ENCODE data around the gene RTP5. TPM values are rescaled to one million over a fixed set of nuclear protein-coding genes. Genes with fewer than 3 reads are reported as not detected.

The RTP5 gene
- total and polyA plus RNA-seq, 2 experiments from 2014 or later, result not detected

DNA sequence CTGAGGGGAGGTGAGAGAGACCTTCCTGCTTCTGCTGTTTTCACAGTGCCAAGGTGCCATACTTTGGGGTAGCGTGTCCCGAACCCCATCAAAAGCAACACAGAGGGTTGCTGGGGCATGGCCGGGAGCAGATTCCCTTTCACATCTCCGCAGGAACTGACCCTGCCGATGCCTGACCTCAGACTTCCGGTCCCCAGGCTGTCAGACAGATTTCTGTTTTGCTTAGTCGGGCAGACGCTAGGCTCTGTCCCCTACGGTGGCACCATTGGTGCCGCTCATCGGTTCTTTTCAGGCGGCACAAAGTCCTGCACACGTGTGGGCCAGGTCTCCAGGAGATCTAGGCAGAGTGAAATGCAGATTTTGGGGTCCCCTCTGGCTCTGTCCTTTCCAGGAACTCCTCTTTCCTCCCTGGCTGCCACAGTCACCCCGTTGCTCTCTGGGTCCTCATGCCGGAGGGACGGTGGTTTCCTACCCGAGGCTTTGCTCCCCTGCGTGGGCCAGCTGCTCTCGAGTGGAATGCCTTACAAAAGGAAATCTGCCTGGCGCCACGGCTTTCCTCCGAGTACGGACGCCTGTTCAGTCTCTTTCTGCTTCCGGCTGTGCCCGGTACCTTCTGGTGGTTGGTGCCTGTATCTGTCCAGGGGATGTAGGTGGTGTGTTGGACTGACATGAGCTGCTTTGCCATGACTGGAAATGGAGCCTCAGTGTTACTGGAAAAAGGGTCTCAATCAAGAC lies 39.3 kb downstream of the RTP5 start:
- Histone ChIP-seq H3K79me2 (ENCODE audit: insufficient read depth) (no peaks in the 10 kb centered on the region), H4K20me1 (ENCODE audit: insufficient read depth) (no peaks in the 10 kb centered on the region), H3K4me1 (ENCODE audit: insufficient read depth) (no peaks in the 10 kb centered on the region), H3K4me2 (ENCODE audit: unreplicated experiment) (no peak overlapping the region), H3K9me2 (ENCODE audit: insufficient read depth) (no peaks in the 10 kb centered on the region), H3K27ac (no peak overlapping the region), H3K36me3 (ENCODE audit: low read depth) (no peaks in the 10 kb centered on the region), H3K27me3 (replicated peaks; ENCODE audit: insufficient read depth) (no peaks in the 10 kb centered on the region; the same call in 1 of the 2 replicates), H3K9ac (no peak overlapping the region), H3K9me3 (ENCODE audit: low read depth) (no peaks in the 10 kb centered on the region), H2AFZ (no peak overlapping the region), H3F3A (ENCODE audit: insufficient read depth) (no peaks in the 10 kb centered on the region), H3K4me3 (no peak overlapping the region)
- in situ Hi-C loops (cut with MboI), result no loop called here
- DNase-seq, result no peak
- 35 to 38% methylated on average over 26 of the region's 26 CpGs for WGBS, 2 experiments (ENCODE audit: low coverage in 1 of 2, low lambda C conversion rate in 2 of 2, missing lambda C conversion rate in 2 of 2)
- no peak for TF ChIP-seq EZH2phosphoT487 (IDR thresholded peaks at IDR 0.05; ENCODE audit: insufficient read depth, low read depth)
- TF ChIP-seq EZH2 (IDR thresholded peaks at IDR 0.05; ENCODE audit: insufficient read depth, poor library complexity, severe bottlenecking), result no peak

DNA sequence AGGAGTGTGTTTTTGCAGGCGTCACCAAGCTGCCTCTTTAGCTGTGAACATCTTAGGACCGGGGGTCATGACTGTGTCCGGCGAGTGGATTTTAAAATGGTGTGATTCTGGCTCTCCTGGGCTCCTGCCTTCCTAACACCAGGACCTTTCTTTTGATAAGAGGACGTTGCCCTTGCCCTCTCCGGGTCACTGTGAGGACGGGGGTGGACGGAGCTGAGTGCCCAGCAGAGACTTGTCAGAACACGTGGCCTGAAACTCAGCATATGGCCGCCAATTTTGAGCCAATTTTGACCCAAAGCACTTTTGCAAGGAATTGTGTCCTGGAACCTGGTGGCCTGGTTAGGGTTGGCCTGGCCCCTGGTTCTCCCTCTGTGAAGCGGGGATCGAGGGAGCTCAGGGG lies 40.2 kb downstream of the RTP5 start:
- Histone ChIP-seq H3K36me3 (ENCODE audit: low read depth) (no peaks in the 10 kb centered on the region), H4K20me1 (ENCODE audit: insufficient read depth) (no peaks in the 10 kb centered on the region), H3K27ac (no peak overlapping the region), H3K4me3 (no peak overlapping the region), H3K4me2 (ENCODE audit: unreplicated experiment) (no peak overlapping the region), H3K27me3 (replicated peaks; ENCODE audit: insufficient read depth) (no peaks in the 10 kb centered on the region; the same call in 1 of the 2 replicates), H3K79me2 (ENCODE audit: insufficient read depth) (no peaks in the 10 kb centered on the region), H2AFZ (no peak overlapping the region), H3F3A (ENCODE audit: insufficient read depth) (no peaks in the 10 kb centered on the region), H3K9me3 (ENCODE audit: low read depth) (no peaks in the 10 kb centered on the region), H3K9ac (no peak overlapping the region), H3K9me2 (ENCODE audit: insufficient read depth) (no peaks in the 10 kb centered on the region), H3K4me1 (ENCODE audit: insufficient read depth) (no peaks in the 10 kb centered on the region)
- DNase-seq, result no peak
- TF ChIP-seq EZH2phosphoT487 (IDR thresholded peaks at IDR 0.05; ENCODE audit: insufficient read depth, low read depth) (no peak), EZH2 (IDR thresholded peaks at IDR 0.05; ENCODE audit: insufficient read depth, poor library complexity, severe bottlenecking) (no peak)
- 77 to 86% methylated on average over 12 of the region's 12 CpGs for WGBS, 2 experiments (ENCODE audit: low coverage in 1 of 2, low lambda C conversion rate in 2 of 2, missing lambda C conversion rate in 2 of 2)
- in situ Hi-C loops (cut with MboI), result no loop called here

DNA sequence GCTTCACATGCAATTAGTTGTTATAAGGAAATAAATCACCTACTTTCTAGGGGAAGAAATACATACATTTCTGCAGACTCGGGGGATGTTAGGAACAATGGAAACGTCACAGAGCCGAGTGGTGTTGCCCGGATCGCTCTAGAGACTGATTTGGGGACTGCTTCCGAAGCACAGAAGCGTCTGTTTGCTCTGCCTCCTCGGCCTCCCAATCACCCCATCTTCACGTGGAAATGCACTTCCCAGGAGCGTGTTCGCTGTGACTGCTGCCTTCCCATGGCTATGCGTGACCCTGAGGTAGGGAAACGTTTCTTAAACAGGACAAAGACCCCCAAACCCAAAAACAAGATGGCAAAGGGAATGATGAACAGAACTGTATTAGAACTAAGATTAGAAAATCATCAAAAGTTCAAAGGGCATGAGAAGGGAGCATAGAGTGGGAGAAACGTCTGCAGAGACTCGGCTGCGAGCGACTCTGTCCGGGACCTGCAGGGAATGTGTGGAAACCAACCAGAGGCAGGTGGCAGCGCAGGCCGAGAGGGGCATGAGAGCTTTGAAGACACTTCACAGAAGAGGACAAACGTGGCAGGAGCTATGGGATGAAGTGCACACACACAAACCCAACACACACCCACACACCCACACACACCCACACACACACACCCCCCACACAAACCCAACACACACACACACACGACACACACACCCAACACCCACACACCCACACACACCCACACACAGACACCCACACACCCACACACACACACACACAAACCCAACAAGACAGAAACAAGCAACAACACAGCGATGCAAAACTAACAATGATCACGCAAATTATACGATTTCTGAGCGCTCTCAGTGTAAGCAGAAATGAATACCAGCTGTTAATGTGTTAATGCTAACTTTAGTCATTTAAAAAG lies 41.3 kb downstream of the RTP5 start:
- Histone ChIP-seq H3K9ac (no peak overlapping the region), H3K4me1 (ENCODE audit: insufficient read depth) (no peaks in the 10 kb centered on the region), H3K4me3 (no peak overlapping the region), H4K20me1 (ENCODE audit: insufficient read depth) (no peaks in the 10 kb centered on the region), H3K4me2 (ENCODE audit: unreplicated experiment) (no peak overlapping the region), H3K27ac (no peak overlapping the region), H3F3A (ENCODE audit: insufficient read depth) (no peaks in the 10 kb centered on the region), H3K36me3 (ENCODE audit: low read depth) (no peaks in the 10 kb centered on the region), H3K9me2 (ENCODE audit: insufficient read depth) (no peaks in the 10 kb centered on the region), H3K79me2 (ENCODE audit: insufficient read depth) (no peaks in the 10 kb centered on the region), H3K27me3 (replicated peaks; ENCODE audit: insufficient read depth) (no peaks in the 10 kb centered on the region; the same call in 1 of the 2 replicates), H2AFZ (no peak overlapping the region), H3K9me3 (ENCODE audit: low read depth) (no peaks in the 10 kb centered on the region)
- in situ Hi-C loops (cut with MboI), result no loop called here
- TF ChIP-seq EZH2phosphoT487 (IDR thresholded peaks at IDR 0.05; ENCODE audit: insufficient read depth, low read depth) (no peak), EZH2 (IDR thresholded peaks at IDR 0.05; ENCODE audit: insufficient read depth, poor library complexity, severe bottlenecking) (no peak)
- no peak for DNase-seq
- WGBS, 2 experiments (ENCODE audit: low coverage in 1 of 2, low lambda C conversion rate in 2 of 2, missing lambda C conversion rate in 2 of 2), result 70 to 73% methylated on average over 26 of the region's 26 CpGs

- no peaks in the 10 kb centered on the region; the same call in 1 of the 2 replicates for H3K27me3 ChIP-seq (replicated peaks; ENCODE audit: insufficient read depth)
- in situ Hi-C loops (cut with MboI), result no loop called here
- 53 to 63% methylated on average over 10 of the region's 10 CpGs for WGBS, 2 experiments (ENCODE audit: low coverage in 1 of 2, low lambda C conversion rate in 2 of 2, missing lambda C conversion rate in 2 of 2)
Measured at GRCh38 chr2:241911551-241911950, 42.0 kb downstream of the RTP5 start.

More at GRCh38 chr2:241911551-241911950, 42.0 kb downstream of the RTP5 start:
- H3K36me3 ChIP-seq (ENCODE audit: low read depth), result no peaks in the 10 kb centered on the region
- no peaks in the 10 kb centered on the region for H3K9me2 ChIP-seq (ENCODE audit: insufficient read depth)
- no peaks in the 10 kb centered on the region for H3F3A ChIP-seq (ENCODE audit: insufficient read depth)
- no peak for DNase-seq
- TF ChIP-seq EZH2phosphoT487 (IDR thresholded peaks at IDR 0.05; ENCODE audit: insufficient read depth, low read depth) (no peak), EZH2 (IDR thresholded peaks at IDR 0.05; ENCODE audit: insufficient read depth, poor library complexity, severe bottlenecking) (no peak)
- H3K79me2 ChIP-seq (ENCODE audit: insufficient read depth), result no peaks in the 10 kb centered on the region
- H2AFZ ChIP-seq, result no peak overlapping the region
- no peaks in the 10 kb centered on the region for H3K4me1 ChIP-seq (ENCODE audit: insufficient read depth)
- H3K9ac ChIP-seq, result no peak overlapping the region
- no peaks in the 10 kb centered on the region for H3K9me3 ChIP-seq (ENCODE audit: low read depth)
- no peak overlapping the region for H3K27ac ChIP-seq
- H4K20me1 ChIP-seq (ENCODE audit: insufficient read depth), result no peaks in the 10 kb centered on the region
- no peak overlapping the region for H3K4me3 ChIP-seq
- H3K4me2 ChIP-seq (ENCODE audit: unreplicated experiment), result no peak overlapping the region

All from GM23248 (cell line).